Esophagus muscularis mucosa (tissue), 4 donors: ENCODE measurements around the gene ALDH1L2.

ENCODE experiments used
- EP300 ChIP-seq: sonication (generic); formaldehyde crosslinking; IDR thresholded peaks from one replicate; pipeline ENCODE4 v1.6.1; 2017; ENCODE audit warnings: antibody characterized with exemption
- POLR2AphosphoS5 ChIP-seq, 2 donors: sonication (generic); formaldehyde crosslinking; IDR thresholded peaks; one replicate each; pipeline ENCODE4 v1.6.1; 2017; ENCODE audit warnings: antibody characterized with exemption in 2 of 2
- TF ChIP-seq, protein P1 (sequence below), 3 experiments: fragments of 200-600 bp in 2 of 3; fragments of 450-650 bp in 1 of 3; sonication (generic) in 2 of 3; IDR thresholded peaks; one replicate each; pipeline ENCODE4 v1.5.1; 2017 to 2019; ENCODE audit warnings: antibody characterized with exemption in 3 of 3, mild to moderate bottlenecking in 2 of 3, moderate library complexity in 1 of 3

GRCh38 chr12:105116969-105117368, 32.7 kb upstream of the ALDH1L2 start:
- TF ChIP-seq, protein P1, sequence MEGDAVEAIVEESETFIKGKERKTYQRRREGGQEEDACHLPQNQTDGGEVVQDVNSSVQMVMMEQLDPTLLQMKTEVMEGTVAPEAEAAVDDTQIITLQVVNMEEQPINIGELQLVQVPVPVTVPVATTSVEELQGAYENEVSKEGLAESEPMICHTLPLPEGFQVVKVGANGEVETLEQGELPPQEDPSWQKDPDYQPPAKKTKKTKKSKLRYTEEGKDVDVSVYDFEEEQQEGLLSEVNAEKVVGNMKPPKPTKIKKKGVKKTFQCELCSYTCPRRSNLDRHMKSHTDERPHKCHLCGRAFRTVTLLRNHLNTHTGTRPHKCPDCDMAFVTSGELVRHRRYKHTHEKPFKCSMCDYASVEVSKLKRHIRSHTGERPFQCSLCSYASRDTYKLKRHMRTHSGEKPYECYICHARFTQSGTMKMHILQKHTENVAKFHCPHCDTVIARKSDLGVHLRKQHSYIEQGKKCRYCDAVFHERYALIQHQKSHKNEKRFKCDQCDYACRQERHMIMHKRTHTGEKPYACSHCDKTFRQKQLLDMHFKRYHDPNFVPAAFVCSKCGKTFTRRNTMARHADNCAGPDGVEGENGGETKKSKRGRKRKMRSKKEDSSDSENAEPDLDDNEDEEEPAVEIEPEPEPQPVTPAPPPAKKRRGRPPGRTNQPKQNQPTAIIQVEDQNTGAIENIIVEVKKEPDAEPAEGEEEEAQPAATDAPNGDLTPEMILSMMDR (IDR thresholded peaks at IDR 0.05) = no peak
- TF ChIP-seq POLR2AphosphoS5 (IDR thresholded peaks at IDR 0.05) (no peak), EP300 (no peak)
